ENCODE data around the gene TLR2.

Gene TLR2

DNA sequence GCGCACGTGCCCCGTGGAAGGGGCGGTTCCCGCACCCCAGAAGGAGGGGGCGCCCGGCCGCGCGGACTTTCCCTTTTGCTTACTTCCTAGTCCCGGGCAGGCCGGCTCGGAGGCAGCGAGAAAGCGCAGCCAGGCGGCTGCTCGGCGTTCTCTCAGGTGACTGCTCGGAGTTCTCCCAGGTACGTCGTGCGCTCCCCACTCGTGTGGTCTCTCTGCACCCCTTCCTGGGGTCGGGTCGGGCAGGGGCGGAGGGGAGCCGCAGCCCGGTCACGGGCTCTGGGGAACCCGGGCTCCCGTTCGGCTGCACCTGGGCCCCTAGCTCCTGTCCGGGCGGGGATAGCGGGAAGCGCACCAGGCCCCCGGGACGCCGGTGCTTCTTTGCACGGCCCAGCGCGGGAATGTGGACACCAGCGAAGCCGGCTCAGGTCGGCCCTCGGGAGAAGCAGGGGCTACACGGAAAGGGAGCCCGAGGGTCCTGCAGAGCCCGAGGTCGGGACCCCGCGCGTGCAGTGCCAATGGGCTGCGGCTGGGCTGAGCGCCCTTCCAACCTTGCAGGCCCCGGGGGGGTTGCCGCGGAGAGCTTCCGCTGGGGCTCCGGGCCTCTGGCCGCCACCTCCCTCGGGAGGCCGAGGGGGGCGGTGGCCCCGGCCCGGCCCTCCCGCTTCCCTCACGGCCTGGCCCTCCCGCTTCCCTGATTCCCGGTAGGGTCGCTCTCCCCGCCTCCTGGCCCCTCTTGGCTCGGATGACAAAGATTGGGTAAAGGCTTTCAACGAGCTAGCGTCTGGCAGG is at the start of gene TLR2:
Gene TLR2, plus strand, starts transcription at position 99 of the 789 bp plus-strand sequence. CDS start 18,628 bp downstream, outside the sequence.
- no peak for DNase-seq

DNA sequence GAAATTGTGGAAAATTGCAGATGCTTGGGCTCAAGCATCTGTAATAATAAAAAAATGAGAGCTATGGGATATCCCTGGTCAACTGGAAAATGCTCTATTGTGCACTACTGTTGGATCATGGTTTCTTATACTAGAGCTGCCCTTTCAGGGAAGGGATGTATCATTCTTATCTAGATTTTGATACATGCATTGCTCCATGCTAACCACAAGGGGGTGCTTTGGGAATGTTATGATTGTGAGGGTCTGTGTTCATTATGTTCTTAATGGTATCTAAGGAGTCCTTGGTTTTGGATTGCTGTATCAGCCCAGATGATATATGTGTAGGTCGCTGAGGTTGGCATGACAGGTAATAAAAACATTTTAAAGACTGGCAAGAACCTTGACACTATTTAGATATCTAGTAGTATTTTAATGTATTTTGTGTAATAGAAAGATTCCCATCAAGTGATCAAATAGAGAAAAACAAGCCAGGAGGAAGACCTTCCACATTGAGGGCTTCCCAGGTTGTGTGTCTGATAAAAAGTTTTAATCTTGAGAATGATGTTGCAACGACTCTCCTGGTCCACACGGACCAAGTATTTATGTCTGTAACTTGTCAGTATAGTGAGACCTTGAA is 49.2 kb upstream of the TLR2 start:
- DNase-seq, result no peak

GRCh38 chr4:153635846-153636245 is 48.2 kb upstream of the TLR2 start:
- DNase-seq, result no peak

- DNase-seq, result no peak
These were observed 46.9 kb upstream of the TLR2 start for GRCh38 chr4:153637201-153637600.

- DNase-seq, result no peak
These were observed 46.1 kb upstream of the TLR2 start for GRCh38 chr4:153638011-153638410.

GRCh38 chr4:153638999-153639398 is 45.1 kb upstream of the TLR2 start:
- no peak for DNase-seq

GRCh38 chr4:153639833-153640802 is 44.0 kb upstream of the TLR2 start:
- DNase-seq, result no peak

DNA sequence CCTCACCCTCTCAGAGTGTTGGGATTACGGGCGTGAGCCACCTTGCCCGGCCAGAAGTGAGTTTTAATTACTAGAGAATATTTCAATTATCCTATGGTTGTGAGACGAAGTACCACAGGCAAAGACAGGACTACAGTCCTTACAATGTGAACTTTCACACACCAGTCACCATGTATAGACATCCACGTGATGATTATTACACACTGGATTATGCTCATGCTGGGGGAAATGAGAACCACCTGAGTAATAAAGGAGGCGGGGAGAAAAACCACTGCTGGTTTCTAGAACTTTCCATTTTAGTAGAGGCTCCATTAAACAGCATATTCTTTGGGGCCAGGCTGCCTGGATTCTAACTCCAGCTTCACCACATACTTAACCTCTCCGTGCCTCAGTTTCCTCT is 42.5 kb upstream of the TLR2 start:
- DNase-seq, result no peak

GRCh38 chr4:153643406-153644383 is 40.4 kb upstream of the TLR2 start:
- DNase-seq, result no peak

- no peak for DNase-seq
These were observed 38.9 kb upstream of the TLR2 start for GRCh38 chr4:153645183-153645582.

GRCh38 chr4:153646261-153646660 is 37.8 kb upstream of the TLR2 start:
- DNase-seq, result no peak

GRCh38 chr4:153646978-153647377 is 37.1 kb upstream of the TLR2 start:
- no peak for DNase-seq

- DNase-seq, result no peak
These were observed 36.1 kb upstream of the TLR2 start for GRCh38 chr4:153647975-153648374.

GRCh38 chr4:153649572-153649991 is 34.5 kb upstream of the TLR2 start:
- DNase-seq, result no peak

DNA sequence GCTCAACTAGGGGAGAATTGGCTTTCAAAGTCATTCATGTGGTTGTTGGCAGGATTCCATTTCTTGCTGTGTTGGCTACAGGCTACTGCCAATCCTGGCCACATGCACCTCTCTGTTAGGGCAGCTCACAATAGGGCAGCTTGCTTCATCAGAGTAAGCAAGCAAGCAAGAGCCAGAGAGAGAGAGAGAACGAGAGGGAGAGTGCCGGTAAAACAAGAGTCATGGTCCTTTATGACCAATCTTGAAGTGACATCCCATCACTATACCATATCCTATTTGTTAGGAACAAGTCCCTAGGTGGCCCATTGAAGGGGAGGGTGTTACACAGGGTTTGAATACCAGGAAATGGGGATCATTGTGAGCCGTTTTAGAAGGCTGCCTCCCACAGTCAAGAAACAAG is 33.0 kb upstream of the TLR2 start:
- DNase-seq, result peak; percentile 48

- peak; percentile 32 for DNase-seq
These were observed 32.5 kb upstream of the TLR2 start for GRCh38 chr4:153651587-153651986.

GRCh38 chr4:153652051-153652784 is 31.9 kb upstream of the TLR2 start:
- peak; percentile 10 for DNase-seq

GRCh38 chr4:153655002-153655541 is 29.0 kb upstream of the TLR2 start:
- DNase-seq, result no peak

- peak; percentile 57 for DNase-seq
These were observed 28.2 kb upstream of the TLR2 start for GRCh38 chr4:153655928-153656327.

DNA sequence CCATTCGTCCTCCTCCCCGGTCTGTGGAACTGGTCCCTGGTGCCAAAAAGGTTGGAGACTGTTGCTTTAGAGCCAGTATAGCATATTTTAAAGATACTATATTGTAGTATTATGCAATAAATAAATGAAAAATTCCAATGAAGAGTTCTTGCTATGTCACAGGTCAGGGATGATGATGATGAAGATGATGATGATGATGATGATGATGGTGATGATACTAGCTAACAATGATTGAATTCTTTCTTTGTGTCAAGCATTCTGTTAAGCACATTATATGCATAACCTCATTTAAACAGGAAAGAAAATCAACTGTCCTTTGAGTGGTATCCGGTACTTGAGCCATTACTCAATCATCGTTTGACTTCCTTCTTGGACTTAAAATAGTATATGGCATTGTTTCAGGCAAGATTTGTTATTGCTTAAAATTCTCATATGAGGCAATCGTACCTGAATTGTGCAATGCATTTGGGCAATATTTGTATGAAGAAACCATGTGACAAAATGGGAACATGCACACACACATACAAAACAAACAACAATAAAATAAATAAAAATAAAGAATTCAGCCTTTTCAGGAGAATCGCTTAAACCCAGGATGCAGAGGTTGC is 22.8 kb upstream of the TLR2 start:
- peak; percentile 14 for DNase-seq

GRCh38 chr4:153661908-153662307 is 22.2 kb upstream of the TLR2 start:
- DNase-seq, result no peak
